ENCODE data around the gene PHF1. TPM values are rescaled to one million over a fixed set of nuclear protein-coding genes. Genes with fewer than 3 reads are reported as not detected.
"Not testable (repeated sequence)": the region's sequence is repeated elsewhere in the genome, so short reads cannot be mapped to it uniquely, and the experiment has no call there.

PHF1 gene
- total RNA-seq, 1 donor from 2014 or later = 63.6 TPM

GRCh38 chr6:33372526-33373123 lies 38.2 kb upstream of the PHF1 start:
- Mint-ChIP-seq H3K36me3 (no peaks in the 10 kb centered on the region), H3K4me3 (no peak overlapping the region), H3K27ac (peak overlapping the region; percentile 89), H3K4me1 (peaks cover 36% of the 10 kb centered on the region), H3K27me3 (ENCODE audit: low read depth) (no peaks in the 10 kb centered on the region), H3K9me3 (no peaks in the 10 kb centered on the region)
- no peak for DNase-seq (ENCODE audit: low spot score in 2 of 2, unreplicated experiment in 2 of 2)
- TF ChIP-seq CTCF (IDR thresholded peaks at IDR 0.05; ENCODE audit: unreplicated experiment) = no peak

- H3K27ac Mint-ChIP-seq = peak overlapping the region; percentile 87
- no peaks in the 10 kb centered on the region for H3K27me3 Mint-ChIP-seq (ENCODE audit: low read depth)
- H3K9me3 Mint-ChIP-seq = no peaks in the 10 kb centered on the region
- peak overlapping the region; percentile 1 for H3K4me3 Mint-ChIP-seq
- peaks cover 36% of the 10 kb centered on the region for H3K4me1 Mint-ChIP-seq
- TF ChIP-seq CTCF (IDR thresholded peaks at IDR 0.05; ENCODE audit: unreplicated experiment) = no peak
- DNase-seq (ENCODE audit: low spot score in 2 of 2, unreplicated experiment in 2 of 2) = no peak
- H3K36me3 Mint-ChIP-seq = no peaks in the 10 kb centered on the region
Measured at GRCh38 chr6:33373960-33374910, 36.6 kb upstream of the PHF1 start.

- Mint-ChIP-seq H3K9me3 (no peaks in the 10 kb centered on the region), H3K4me3 (no peak overlapping the region), H3K4me1 (peaks cover 36% of the 10 kb centered on the region), H3K27me3 (ENCODE audit: low read depth) (no peaks in the 10 kb centered on the region), H3K27ac (peak overlapping the region; percentile 87), H3K36me3 (no peaks in the 10 kb centered on the region)
- no peak for TF ChIP-seq CTCF (IDR thresholded peaks at IDR 0.05; ENCODE audit: unreplicated experiment)
- peak in 1 of 2 experiments; percentile 53 for DNase-seq (ENCODE audit: low spot score in 2 of 2, unreplicated experiment in 2 of 2)
Measured at GRCh38 chr6:33375143-33375671, 35.6 kb upstream of the PHF1 start.

GRCh38 chr6:33377171-33377570 lies 33.6 kb upstream of the PHF1 start:
- DNase-seq (ENCODE audit: low spot score in 2 of 2, unreplicated experiment in 2 of 2) = no peak
- no peak for TF ChIP-seq CTCF (IDR thresholded peaks at IDR 0.05; ENCODE audit: unreplicated experiment)
- Mint-ChIP-seq H3K36me3 (no peaks in the 10 kb centered on the region), H3K9me3 (no peaks in the 10 kb centered on the region), H3K27ac (no peak overlapping the region), H3K27me3 (ENCODE audit: low read depth) (no peaks in the 10 kb centered on the region), H3K4me1 (peaks cover 36% of the 10 kb centered on the region), H3K4me3 (no peak overlapping the region)

- H3K27me3 Mint-ChIP-seq (ENCODE audit: low read depth); H3K4me3 Mint-ChIP-seq; H3K36me3 Mint-ChIP-seq; H3K27ac Mint-ChIP-seq; H3K9me3 Mint-ChIP-seq; DNase-seq (ENCODE audit: low spot score in 2 of 2, unreplicated experiment in 2 of 2): not testable (repeated sequence)
- peaks cover 20% of the 10 kb centered on the region for H3K4me1 Mint-ChIP-seq
Measured at GRCh38 chr6:33379184-33379583, 31.6 kb upstream of the PHF1 start.

Measured in mesothelial cell of epicardium (in vitro differentiated cells).